ENCODE measurements around the gene SLC27A4.

DNA sequence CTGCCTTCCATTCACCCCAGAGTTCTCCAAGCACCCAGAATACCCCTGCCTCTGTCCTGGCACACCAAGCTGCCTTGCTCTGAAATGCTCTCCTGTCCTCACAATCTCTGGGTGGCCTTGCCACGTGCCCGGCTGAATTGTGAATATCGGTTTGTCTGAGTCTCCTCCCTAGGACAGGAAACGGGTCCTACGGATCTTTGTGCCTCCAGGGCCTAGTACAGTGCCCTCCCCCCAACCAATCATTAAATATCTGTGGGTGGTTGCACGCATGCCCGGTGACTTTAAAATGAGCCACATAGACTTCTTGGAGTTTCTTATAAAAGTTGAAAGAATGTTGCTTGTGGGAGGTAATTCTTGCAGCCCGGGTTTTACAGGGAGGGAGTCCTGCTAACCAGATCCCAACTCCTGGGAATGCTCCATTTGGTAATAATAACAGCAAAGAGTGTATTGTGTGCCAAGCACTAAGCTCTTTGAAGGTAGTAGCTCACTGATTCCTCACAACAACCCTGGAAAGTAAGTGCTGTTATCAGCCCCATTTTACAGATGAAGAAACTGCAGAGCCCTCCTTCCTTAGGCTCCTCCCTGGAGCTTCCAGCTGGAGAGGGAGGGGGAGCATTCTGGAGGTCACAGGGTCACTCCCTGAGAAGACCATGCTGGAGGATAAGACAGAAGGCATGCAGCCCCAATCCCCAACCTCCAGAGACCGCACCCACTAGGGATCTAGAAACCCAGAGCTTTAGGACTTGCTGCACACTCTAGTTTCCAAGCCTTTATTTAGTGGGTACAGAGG lies 54.2 kb downstream of the SLC27A4 start:
- no peak for TF ChIP-seq POLR2A (IDR thresholded peaks at IDR 0.05)
- TF ChIP-seq POLR2AphosphoS5 (IDR thresholded peaks at IDR 0.05): no peak

Measured in spleen (tissue), 3 donors.